Dedifferentiated amniotic fluid mesenchymal stem cell (primary cell): ENCODE results near the gene EPHB4.
"Not testable (repeated sequence)": the region's sequence is repeated elsewhere in the genome, so short reads cannot be mapped to it uniquely, and the experiment has no call there.

Experiments
- DNase-seq: peaks from one replicate; pipeline ENCODE4 v3.0.0-alpha.2; 2016; ENCODE audit errors: extremely low spot score

EPHB4 gene

GRCh38 chr7:100822236-100823139 is 4.8 kb downstream of the EPHB4 start:
- no peak for DNase-seq

- DNase-seq = no peak
Observed at GRCh38 chr7:100819586-100819985, 7.7 kb downstream of the EPHB4 start.

- no peak for DNase-seq
Observed at GRCh38 chr7:100818825-100819224, 8.5 kb downstream of the EPHB4 start.

- no peak for DNase-seq
Observed at GRCh38 chr7:100818366-100818765, 9.0 kb downstream of the EPHB4 start.

GRCh38 chr7:100817097-100817496 is 10.2 kb downstream of the EPHB4 start:
- no peak for DNase-seq

GRCh38 chr7:100816515-100816914 is 10.8 kb downstream of the EPHB4 start:
- not testable (repeated sequence) for DNase-seq

GRCh38 chr7:100812729-100813128 is 14.6 kb downstream of the EPHB4 start:
- no peak for DNase-seq

GRCh38 chr7:100811480-100811879 is 15.8 kb downstream of the EPHB4 start:
- DNase-seq = no peak

- no peak for DNase-seq
Observed at GRCh38 chr7:100808354-100808875, 18.9 kb downstream of the EPHB4 start.

- DNase-seq = not testable (repeated sequence)
Observed at GRCh38 chr7:100806883-100807282, 20.4 kb downstream of the EPHB4 start.

GRCh38 chr7:100806276-100806675 is 21.0 kb downstream of the EPHB4 start:
- no peak for DNase-seq

GRCh38 chr7:100804681-100805431 is 22.5 kb downstream of the EPHB4 start:
- DNase-seq = no peak

- peak; percentile 91 for DNase-seq
Observed at GRCh38 chr7:100803398-100804161, 23.7 kb downstream of the EPHB4 start.

- DNase-seq = no peak
Observed at GRCh38 chr7:100802951-100803350, 24.4 kb downstream of the EPHB4 start.

- DNase-seq = peak; percentile 84
Observed at GRCh38 chr7:100801833-100802568, 25.3 kb downstream of the EPHB4 start.

- DNase-seq = no peak
Observed at GRCh38 chr7:100799037-100799896, 28.1 kb downstream of the EPHB4 start.

GRCh38 chr7:100794741-100795140 is 32.6 kb downstream of the EPHB4 start:
- no peak for DNase-seq

- no peak for DNase-seq
Observed at GRCh38 chr7:100793806-100794660, 33.3 kb downstream of the EPHB4 start.
